SK-N-SH treated with all-trans-retinoic acid at 6 μM for 48 hours (cell line): ENCODE data around the gene RALA.

Experiments
- ATAC-seq: fragments of 200-7000 bp; cut with Tn5 transposase; 3 replicates; pipeline ENCODE4 v1.9.1; 2020; ENCODE audit warnings: mild to moderate bottlenecking, moderate library complexity
- ARNTL ChIP-seq: fragments of 450-650 bp; formaldehyde crosslinking; IDR thresholded peaks from 2 replicates; pipeline ENCODE4 v1.5.0; 2020; ENCODE audit warnings: low read depth, mild to moderate bottlenecking, moderate library complexity, borderline replicate concordance
- CREB5 ChIP-seq: fragments of 250-450 bp; sonication (Bioruptor Pico); IDR thresholded peaks from 2 replicates; pipeline ENCODE4 v1.5.1; 2020; ENCODE audit warnings: low read depth, mild to moderate bottlenecking, moderate library complexity
- CSDC2 ChIP-seq: fragments of 250-450 bp; sonication (Bioruptor Pico); IDR thresholded peaks from 2 replicates; pipeline ENCODE4 v1.5.0; 2020; ENCODE audit warnings: mild to moderate bottlenecking, moderate library complexity
- CSRNP3 ChIP-seq: fragments of 250-450 bp; sonication (Bioruptor Pico); IDR thresholded peaks from 2 replicates; pipeline ENCODE4 v1.5.1; 2021; ENCODE audit warnings: mild to moderate bottlenecking, moderate library complexity
- ESRRG ChIP-seq: fragments of 250-450 bp; sonication (Bioruptor Pico); IDR thresholded peaks from 2 replicates; pipeline ENCODE4 v1.6.1; 2021; ENCODE audit warnings: mild to moderate bottlenecking
- GLIS3 ChIP-seq: fragments of 250-450 bp; sonication (Bioruptor Pico); IDR thresholded peaks from 2 replicates; pipeline ENCODE4 v1.5.0; 2020; ENCODE audit warnings: mild to moderate bottlenecking, moderate library complexity
- OSR1 ChIP-seq: fragments of 250-450 bp; sonication (Bioruptor Pico); IDR thresholded peaks from 2 replicates; pipeline ENCODE4 v1.8.0; 2022; ENCODE audit warnings: moderate library complexity, mild to moderate bottlenecking, inconsistent platforms
- PATZ1 ChIP-seq: fragments of 250-450 bp; sonication (Bioruptor Pico); IDR thresholded peaks from 2 replicates; pipeline ENCODE4 v1.8.0; 2020; ENCODE audit warnings: mild to moderate bottlenecking, moderate library complexity, borderline replicate concordance
- RARB ChIP-seq: fragments of 250-450 bp; sonication (Bioruptor Pico); IDR thresholded peaks from 2 replicates; pipeline ENCODE4 v1.8.0; 2021; ENCODE audit warnings: mild to moderate bottlenecking, moderate library complexity
- SNAI2 ChIP-seq: fragments of 250-450 bp; sonication (Bioruptor Pico); IDR thresholded peaks from 2 replicates; pipeline ENCODE4 v1.5.0; 2020; ENCODE audit warnings: mild to moderate bottlenecking, moderate library complexity
- TOX ChIP-seq: fragments of 250-450 bp; sonication (Bioruptor Pico); IDR thresholded peaks from 2 replicates; pipeline ENCODE4 v1.8.0; 2021; ENCODE audit warnings: mild to moderate bottlenecking, moderate library complexity, borderline replicate concordance
- TSHZ2 ChIP-seq: fragments of 250-450 bp; sonication (Bioruptor Pico); IDR thresholded peaks from 2 replicates; pipeline ENCODE4 v1.5.0; 2020; ENCODE audit warnings: mild to moderate bottlenecking, moderate library complexity
- ZC3H10 ChIP-seq: fragments of 250-450 bp; sonication (Bioruptor Pico); IDR thresholded peaks from 2 replicates; pipeline ENCODE4 v1.5.1; 2021; ENCODE audit warnings: mild to moderate bottlenecking, moderate library complexity
- ZFP30 ChIP-seq: fragments of 450-650 bp; formaldehyde crosslinking; IDR thresholded peaks from 2 replicates; pipeline ENCODE4 v1.5.0; 2022; ENCODE audit warnings: mild to moderate bottlenecking, moderate library complexity
- ZNF565 ChIP-seq: fragments of 450-650 bp; formaldehyde crosslinking; conservative IDR thresholded peaks from 2 replicates; pipeline ENCODE4 v1.5.0; 2020; ENCODE audit warnings: low read depth, mild to moderate bottlenecking, moderate library complexity
- ZNF70 ChIP-seq: fragments of 450-650 bp; formaldehyde crosslinking; IDR thresholded peaks from 2 replicates; pipeline ENCODE4 v1.5.0; 2020; ENCODE audit warnings: mild to moderate bottlenecking, moderate library complexity
- ZNF8 ChIP-seq: fragments of 450-650 bp; formaldehyde crosslinking; IDR thresholded peaks from 2 replicates; pipeline ENCODE4 v1.5.0; 2020; ENCODE audit warnings: mild to moderate bottlenecking, moderate library complexity

RALA gene

GRCh38 chr7:39616138-39616537 is 7.2 kb upstream of the RALA start (continued):
- TF ChIP-seq ZNF70, result no peak
- TF ChIP-seq ARNTL (CRISPR knock-in tag), result no peak
- TF ChIP-seq SNAI2 (CRISPR knock-in tag), result no peak
- no peak for TF ChIP-seq TSHZ2 (CRISPR knock-in tag)
- no peak for TF ChIP-seq ZNF8

GRCh38 chr7:39617005-39617404 is 6.4 kb upstream of the RALA start:
- TF ChIP-seq TOX (CRISPR knock-in tag), result no peak
- TF ChIP-seq ESRRG (CRISPR knock-in tag), result no peak
- TF ChIP-seq GLIS3, result no peak
- TF ChIP-seq, all 23 proteins: peak for 0
- ATAC-seq, result peak; percentile 9; the same call in 2 of the 3 replicates

GRCh38 chr7:39618868-39619267 is 4.5 kb upstream of the RALA start:
- no peak for TF ChIP-seq TSHZ2 (CRISPR knock-in tag)
- no peak for ATAC-seq

- TF ChIP-seq ZNF565 (CRISPR knock-in tag) (no peak), OSR1 (no peak), ZNF8 (no peak), CSDC2 (CRISPR knock-in tag) (no peak), CSRNP3 (CRISPR knock-in tag) (no peak), ZNF70 (no peak), RARB (CRISPR knock-in tag) (no peak), PATZ1 (CRISPR knock-in tag) (no peak), ARNTL (CRISPR knock-in tag) (no peak), ZC3H10 (no peak)
- no peak for ATAC-seq
Observed at GRCh38 chr7:39620486-39620885, 2.9 kb upstream of the RALA start.

GRCh38 chr7:39621261-39621660 is 2.1 kb upstream of the RALA start:
- peak; percentile 3; the same call in 2 of the 3 replicates for ATAC-seq
- no peak for TF ChIP-seq GLIS3
- no peak for TF ChIP-seq ESRRG (CRISPR knock-in tag)
- no peak for TF ChIP-seq PATZ1 (CRISPR knock-in tag)
- TF ChIP-seq ZFP30, result no peak
- no peak for TF ChIP-seq ZNF565 (CRISPR knock-in tag)
- TF ChIP-seq TSHZ2 (CRISPR knock-in tag), result no peak
- TF ChIP-seq CSRNP3 (CRISPR knock-in tag), result no peak
- no peak for TF ChIP-seq CREB5 (CRISPR knock-in tag)
- TF ChIP-seq SNAI2 (CRISPR knock-in tag), result no peak
